H9 (cell line): ENCODE measurements around the gene ZNF317. TPM values are rescaled to one million over a fixed set of nuclear protein-coding genes. Genes with fewer than 3 reads are reported as not detected.

ENCODE experiments used
- DNase-seq: peaks from one replicate; pipeline ENCODE4 v3.0.0-alpha.2; 2017
- H2AFZ ChIP-seq: one replicate; pipeline ENCODE4 v1.6.1; 2013; ENCODE audit warnings: mild to moderate bottlenecking, low read length, control low read depth, moderate library complexity
- H2AK5ac ChIP-seq: 2 replicates; pipeline ENCODE4 v1.6.1; 2013; ENCODE audit warnings: low read length, control low read depth, mixed read lengths; ENCODE audit not compliant: insufficient read length
- H2BK120ac ChIP-seq: one replicate; pipeline ENCODE4 v1.6.1; 2013; ENCODE audit warnings: low read depth, mild to moderate bottlenecking, low read length, control low read depth, inconsistent platforms; ENCODE audit not compliant: poor library complexity, severe bottlenecking
- H2BK12ac ChIP-seq: 2 replicates; pipeline ENCODE4 v1.6.1; 2013; ENCODE audit warnings: low read length, control low read depth, mixed read lengths, low read depth; ENCODE audit not compliant: insufficient read length
- H2BK15ac ChIP-seq: 2 replicates; pipeline ENCODE4 v1.6.1; 2013; ENCODE audit warnings: low read depth, low read length, control low read depth
- H2BK20ac ChIP-seq: one replicate; pipeline ENCODE4 v1.6.1; 2013; ENCODE audit warnings: low read depth, mild to moderate bottlenecking, low read length, control low read depth, inconsistent platforms; ENCODE audit not compliant: poor library complexity, severe bottlenecking
- H2BK5ac ChIP-seq: 2 replicates; pipeline ENCODE4 v1.6.1; 2013; ENCODE audit warnings: low read length, control low read depth, mixed read lengths; ENCODE audit not compliant: insufficient read length
- H3K14ac ChIP-seq: 2 replicates; pipeline ENCODE4 v1.6.1; 2013; ENCODE audit warnings: low read length, control low read depth; ENCODE audit not compliant: insufficient read depth
- H3K18ac ChIP-seq: 2 replicates; pipeline ENCODE4 v1.6.1; 2013; ENCODE audit warnings: low read depth, mild to moderate bottlenecking, mixed read lengths, low read length, control low read depth; ENCODE audit not compliant: insufficient read length
- H3K23ac ChIP-seq: 2 replicates; pipeline ENCODE4 v1.6.1; 2013; ENCODE audit warnings: low read length, control low read depth, mixed read lengths, low read depth; ENCODE audit not compliant: insufficient read length
- H3K23me2 ChIP-seq: 2 replicates; pipeline ENCODE4 v1.6.1; 2013; ENCODE audit warnings: low read depth, mild to moderate bottlenecking, mixed read lengths, low read length, control low read depth; ENCODE audit not compliant: insufficient read length, poor library complexity, severe bottlenecking
- H3K27ac ChIP-seq: 2 replicates; pipeline ENCODE4 v1.5.1; 2013; ENCODE audit warnings: low read length, control low read depth, mixed read lengths, low read depth; ENCODE audit not compliant: insufficient read length
- H3K27me3 ChIP-seq: 2 replicates; pipeline ENCODE4 v1.6.1; 2013; ENCODE audit warnings: low read length, control low read depth, inconsistent platforms; ENCODE audit not compliant: insufficient read depth
- H3K4ac ChIP-seq: 2 replicates; pipeline ENCODE4 v1.6.1; 2013; ENCODE audit warnings: low read depth, mild to moderate bottlenecking, control low read depth, inconsistent platforms, low read length, moderate library complexity
- H3K4me1 ChIP-seq: 2 replicates; pipeline ENCODE4 v1.6.1; 2013; ENCODE audit warnings: low read length, control low read depth, inconsistent platforms; ENCODE audit not compliant: insufficient read depth
- H3K4me2 ChIP-seq: 2 replicates; pipeline ENCODE4 v1.6.1; 2013; ENCODE audit warnings: low read length, control low read depth, mixed read lengths; ENCODE audit not compliant: insufficient read length, insufficient read depth
- H3K56ac ChIP-seq: 2 replicates; pipeline ENCODE4 v1.6.1; 2013; ENCODE audit warnings: low read depth, mild to moderate bottlenecking, mixed read lengths, low read length, control low read depth; ENCODE audit not compliant: insufficient read length
- H3K79me1 ChIP-seq: 2 replicates; pipeline ENCODE4 v1.6.1; 2013; ENCODE audit warnings: low read depth, mild to moderate bottlenecking, moderate library complexity, low read length, control low read depth, inconsistent platforms; ENCODE audit not compliant: insufficient read depth, poor library complexity, severe bottlenecking
- H3K79me2 ChIP-seq: 2 replicates; pipeline ENCODE4 v1.6.1; 2013; ENCODE audit warnings: low read length, control low read depth, inconsistent platforms; ENCODE audit not compliant: insufficient read depth
- H3K9ac ChIP-seq: 2 replicates; pipeline ENCODE4 v1.6.1; 2013; ENCODE audit warnings: low read length, control low read depth, mixed read lengths; ENCODE audit not compliant: insufficient read length; ENCODE audit errors: extremely low read depth
- H3K9me3 ChIP-seq: one replicate; pipeline ENCODE4 v1.6.1; 2013; ENCODE audit warnings: low read depth, low read length, inconsistent platforms; ENCODE audit not compliant: control insufficient read depth
- H3T11ph ChIP-seq: one replicate; pipeline ENCODE4 v1.6.1; 2013; ENCODE audit warnings: mild to moderate bottlenecking, low read length, control low read depth, inconsistent platforms
- H4K20me1 ChIP-seq: one replicate; pipeline ENCODE4 v1.6.1; 2013; ENCODE audit not compliant: control insufficient read depth, insufficient read length, insufficient read depth
- H4K5ac ChIP-seq: 2 replicates; pipeline ENCODE4 v1.6.1; 2013; ENCODE audit warnings: low read depth, mild to moderate bottlenecking, mixed read lengths, low read length, control low read depth; ENCODE audit not compliant: insufficient read length
- H4K8ac ChIP-seq: replicated peaks from 2 replicates; pipeline ENCODE4 v1.6.1; 2013; ENCODE audit warnings: low read length, control low read depth, mixed read lengths, low read depth; ENCODE audit not compliant: insufficient read length
- H4K91ac ChIP-seq: 2 replicates; pipeline ENCODE4 v1.6.1; 2013; ENCODE audit warnings: low read depth, mild to moderate bottlenecking, moderate library complexity, mixed read lengths, low read length, control low read depth; ENCODE audit not compliant: insufficient read length
- H3K27ac Mint-ChIP-seq, 3 experiments: 2 replicates in 2 of 3; 3 replicates in 1 of 3; pipeline ENCODE4 v1.8.0; 2020 to 2021; ENCODE audit warnings: mixed read lengths in 3 of 3, mild to moderate bottlenecking in 1 of 3, moderate library complexity in 1 of 3
- H3K27me3 Mint-ChIP-seq: 2 replicates; pipeline ENCODE4 v1.8.0; 2021; ENCODE audit warnings: low read depth, mild to moderate bottlenecking, moderate library complexity, mixed read lengths
- H3K36me3 Mint-ChIP-seq, 3 experiments: 2 replicates in 2 of 3; 3 replicates in 1 of 3; pipeline ENCODE4 v1.8.0; 2020 to 2021; ENCODE audit warnings: low read depth in 3 of 3, mixed read lengths in 3 of 3; ENCODE audit not compliant: insufficient read depth in 1 of 3
- H3K4me1 Mint-ChIP-seq, 2 experiments: 2 replicates each; pipeline ENCODE4 v1.8.0; 2020; ENCODE audit warnings: mixed read lengths in 2 of 2
- H3K4me3 Mint-ChIP-seq, 2 experiments: 2 replicates in 1 of 2; 3 replicates in 1 of 2; pipeline ENCODE4 v1.8.0; 2020 to 2021; ENCODE audit warnings: mild to moderate bottlenecking in 2 of 2, mixed read lengths in 2 of 2, moderate library complexity in 1 of 2
- H3K9me3 Mint-ChIP-seq, 2 experiments: 2 replicates in 1 of 2; 3 replicates in 1 of 2; pipeline ENCODE4 v1.8.0; 2020; ENCODE audit warnings: mild to moderate bottlenecking in 2 of 2, mixed read lengths in 2 of 2, moderate library complexity in 1 of 2
- WGBS: extraction: QIAGEN DNeasy Blood & Tissue Kit; methylation state at CpG from one replicate; pipeline ENCODE4 v1.1.7; 2013; ENCODE audit warnings: missing lambda C conversion rate, low lambda C conversion rate, mixed read lengths; ENCODE audit not compliant: insufficient read length; ENCODE audit errors: extremely low coverage; 5-methylcytosine and 5-hydroxymethylcytosine counted together
- total RNA-seq: library from RNA; stranded (reverse); gene quantifications from 2 replicates; pipeline ENCODE4 v1.2.1, GENCODE V29; 2021
- TF ChIP-seq, protein P1 (sequence below): fragments of 200-600 bp; sonication (generic); conservative IDR thresholded peaks from 3 replicates; pipeline ENCODE4 v1.8.0; 2021; ENCODE audit warnings: antibody characterized with exemption, mild to moderate bottlenecking

ZNF317 gene
- total RNA-seq, 1 experiment from 2014 or later, result 52.8 TPM

GRCh38 chr19:9128171-9128570 is 12.0 kb upstream of the ZNF317 start:
- Histone ChIP-seq H3K9me3 (no peaks in the 10 kb centered on the region), H3K18ac (no peak overlapping the region), H4K91ac (no peak overlapping the region), H2AK5ac (no peak overlapping the region), H3K4ac (no peak overlapping the region), H3K23ac (no peak overlapping the region), H3K56ac (no peak overlapping the region), H2BK120ac (no peak overlapping the region), H2BK20ac (no peak overlapping the region), H4K5ac (no peak overlapping the region), H3K27ac (no peak overlapping the region), H3K23me2 (no peaks in the 10 kb centered on the region), H4K20me1 (no peaks in the 10 kb centered on the region), H3K4me1 (no peaks in the 10 kb centered on the region), H3K79me1 (no peaks in the 10 kb centered on the region), H3K4me2 (no peak overlapping the region), H2BK12ac (no peak overlapping the region), H3T11ph (no peak overlapping the region), H3K79me2 (no peaks in the 10 kb centered on the region), H2BK15ac (no peak overlapping the region), H4K8ac (no peak overlapping the region), H2AFZ (no peak overlapping the region), H2BK5ac (no peak overlapping the region), H3K14ac (no peak overlapping the region), H3K9ac (no peak overlapping the region), H3K27me3 (no peaks in the 10 kb centered on the region)
- Mint-ChIP-seq H3K27me3 (peaks cover 7% of the 10 kb centered on the region), H3K36me3 (peaks cover 0 to 6% (median 0%) of the 10 kb centered on the region in 3 experiments; a peak in 5 of 7 replicates), H3K4me3 (no peak overlapping the region), H3K9me3 (peaks cover 63 to 83% of the 10 kb centered on the region in 2 experiments), H3K4me1 (no peaks in the 10 kb centered on the region), H3K27ac (no peak overlapping the region)
- TF ChIP-seq, protein P1, sequence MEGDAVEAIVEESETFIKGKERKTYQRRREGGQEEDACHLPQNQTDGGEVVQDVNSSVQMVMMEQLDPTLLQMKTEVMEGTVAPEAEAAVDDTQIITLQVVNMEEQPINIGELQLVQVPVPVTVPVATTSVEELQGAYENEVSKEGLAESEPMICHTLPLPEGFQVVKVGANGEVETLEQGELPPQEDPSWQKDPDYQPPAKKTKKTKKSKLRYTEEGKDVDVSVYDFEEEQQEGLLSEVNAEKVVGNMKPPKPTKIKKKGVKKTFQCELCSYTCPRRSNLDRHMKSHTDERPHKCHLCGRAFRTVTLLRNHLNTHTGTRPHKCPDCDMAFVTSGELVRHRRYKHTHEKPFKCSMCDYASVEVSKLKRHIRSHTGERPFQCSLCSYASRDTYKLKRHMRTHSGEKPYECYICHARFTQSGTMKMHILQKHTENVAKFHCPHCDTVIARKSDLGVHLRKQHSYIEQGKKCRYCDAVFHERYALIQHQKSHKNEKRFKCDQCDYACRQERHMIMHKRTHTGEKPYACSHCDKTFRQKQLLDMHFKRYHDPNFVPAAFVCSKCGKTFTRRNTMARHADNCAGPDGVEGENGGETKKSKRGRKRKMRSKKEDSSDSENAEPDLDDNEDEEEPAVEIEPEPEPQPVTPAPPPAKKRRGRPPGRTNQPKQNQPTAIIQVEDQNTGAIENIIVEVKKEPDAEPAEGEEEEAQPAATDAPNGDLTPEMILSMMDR, result no peak
- WGBS, result no CpG with 5 or more reads among the region's 3 CpGs
- DNase-seq, result no peak
